T-helper 17 cell (primary cell): ENCODE results near the gene ZHX3. TPM values are rescaled to one million over a fixed set of nuclear protein-coding genes. Genes with fewer than 3 reads are reported as not detected.

ENCODE experiments used
- ATAC-seq: fragments of 150-1000 bp; cut with Tn5 transposase; 2 replicates; pipeline ENCODE4 v1.10.0; 2021; ENCODE audit warnings: mild to moderate bottlenecking, moderate library complexity
- DNase-seq, 3 donors: peaks; one replicate each; pipeline versions ENCODE4 v3.0.0 to v3.0.0-alpha.2; 2020 to 2021
- H3K9me3 ChIP-seq: one replicate; pipeline ENCODE4 v1.7.0; 2013; ENCODE audit warnings: low read length, mild to moderate bottlenecking; ENCODE audit not compliant: control insufficient read depth, poor library complexity, severe bottlenecking
- H3K27ac Mint-ChIP-seq: one replicate; pipeline ENCODE4 v1.8.0; 2022; ENCODE audit warnings: mild to moderate bottlenecking, moderate library complexity, mixed read lengths
- H3K27me3 Mint-ChIP-seq: one replicate; pipeline ENCODE4 v1.8.0; 2022; ENCODE audit warnings: mixed read lengths
- H3K36me3 Mint-ChIP-seq: one replicate; pipeline ENCODE4 v1.8.0; 2022; ENCODE audit warnings: low read depth, mixed read lengths
- H3K4me1 Mint-ChIP-seq: one replicate; pipeline ENCODE4 v1.8.0; 2022; ENCODE audit warnings: mild to moderate bottlenecking, mixed read lengths
- H3K4me3 Mint-ChIP-seq: one replicate; pipeline ENCODE4 v1.8.0; 2022; ENCODE audit warnings: mild to moderate bottlenecking, moderate library complexity, mixed read lengths
- total RNA-seq, 4 donors: library from RNA in 2 of 4; stranded (reverse) in 2 of 4; gene quantifications; one replicate each; pipeline ENCODE4 v1.2.3 and lab custom pipeline; 2022 to 2026

ZHX3 gene
- total RNA-seq, 2 donors from 2014 or later, result 4.1 to 4.9 TPM

DNA sequence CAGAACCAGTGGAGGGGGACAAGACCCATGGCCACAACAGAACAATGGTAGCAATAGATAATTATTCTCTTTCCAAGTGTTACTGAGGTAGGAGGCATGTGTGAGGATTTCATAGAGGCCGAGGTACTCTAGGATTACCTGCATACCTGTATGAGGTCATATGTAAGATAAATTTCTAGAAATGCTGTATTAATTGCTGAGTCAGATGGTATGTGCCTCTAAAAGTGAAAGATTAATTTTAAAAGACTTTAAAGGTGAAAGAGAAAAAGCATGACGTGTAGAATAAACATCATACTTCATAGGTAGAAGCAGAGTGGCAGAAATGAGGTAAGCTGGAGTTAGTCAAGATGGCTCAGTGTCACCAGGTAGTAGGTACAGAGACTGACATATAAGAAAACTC lies 51.6 kb downstream of the ZHX3 start:
- no peak for ATAC-seq
- H3K27ac Mint-ChIP-seq, result no peak overlapping the region

DNA sequence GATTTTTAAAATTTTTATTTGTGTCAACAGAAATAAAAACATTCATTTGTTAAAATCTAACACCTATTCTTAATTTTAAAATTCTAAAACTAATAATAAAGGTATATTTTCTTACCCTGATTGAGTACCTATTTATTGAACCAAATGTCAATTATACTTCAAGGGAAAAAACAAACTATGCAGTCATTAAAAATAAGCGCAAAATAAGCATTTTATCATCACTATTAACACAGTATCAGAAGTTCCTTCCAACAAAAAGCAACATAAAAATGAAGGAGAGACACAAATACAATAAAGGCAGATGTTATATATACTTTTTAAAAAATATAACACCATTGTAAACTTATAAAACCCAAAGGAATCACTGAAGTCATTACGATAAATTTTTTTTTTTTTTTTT lies 52.7 kb downstream of the ZHX3 start:
- no peaks in the 10 kb centered on the region for H3K9me3 ChIP-seq
- H3K27ac Mint-ChIP-seq, result no peak overlapping the region
- DNase-seq (no peak), ATAC-seq (no peak)
- no peaks in the 10 kb centered on the region for H3K27me3 Mint-ChIP-seq
- H3K4me3 Mint-ChIP-seq, result no peak overlapping the region
- peaks cover 4% of the 10 kb centered on the region for H3K36me3 Mint-ChIP-seq
- H3K4me1 Mint-ChIP-seq, result peaks cover 4% of the 10 kb centered on the region

More for the DNA sequence above, 51.6 kb downstream of the ZHX3 start:
- DNase-seq, result no peak
- peaks cover 2% of the 10 kb centered on the region for H3K4me1 Mint-ChIP-seq
- peaks cover 4% of the 10 kb centered on the region for H3K36me3 Mint-ChIP-seq
- H3K27me3 Mint-ChIP-seq, result no peaks in the 10 kb centered on the region
- H3K4me3 Mint-ChIP-seq, result no peak overlapping the region
- H3K9me3 ChIP-seq, result no peaks in the 10 kb centered on the region

GRCh38 chr20:41261790-41262717 lies 55.5 kb downstream of the ZHX3 start:
- Mint-ChIP-seq H3K27ac (no peak overlapping the region), H3K27me3 (no peaks in the 10 kb centered on the region), H3K4me3 (no peak overlapping the region), H3K36me3 (no peaks in the 10 kb centered on the region), H3K4me1 (peaks cover 2% of the 10 kb centered on the region)
- no peaks in the 10 kb centered on the region for H3K9me3 ChIP-seq
- DNase-seq (no peak), ATAC-seq (no peak)

GRCh38 chr20:41261260-41261659 lies 56.3 kb downstream of the ZHX3 start:
- H3K36me3 Mint-ChIP-seq, result no peaks in the 10 kb centered on the region
- H3K27me3 Mint-ChIP-seq, result no peaks in the 10 kb centered on the region
- no peak for ATAC-seq
- no peak overlapping the region for H3K4me3 Mint-ChIP-seq
- H3K27ac Mint-ChIP-seq, result no peak overlapping the region
- peaks cover 2% of the 10 kb centered on the region for H3K4me1 Mint-ChIP-seq
- H3K9me3 ChIP-seq, result no peaks in the 10 kb centered on the region
- DNase-seq, result no peak

- no peaks in the 10 kb centered on the region for H3K9me3 ChIP-seq
- Mint-ChIP-seq H3K27ac (no peak overlapping the region), H3K4me3 (no peak overlapping the region), H3K36me3 (no peaks in the 10 kb centered on the region), H3K4me1 (peaks cover 2% of the 10 kb centered on the region), H3K27me3 (no peaks in the 10 kb centered on the region)
- DNase-seq (no peak), ATAC-seq (no peak)
Observed at GRCh38 chr20:41260734-41261220, 56.8 kb downstream of the ZHX3 start.

DNA sequence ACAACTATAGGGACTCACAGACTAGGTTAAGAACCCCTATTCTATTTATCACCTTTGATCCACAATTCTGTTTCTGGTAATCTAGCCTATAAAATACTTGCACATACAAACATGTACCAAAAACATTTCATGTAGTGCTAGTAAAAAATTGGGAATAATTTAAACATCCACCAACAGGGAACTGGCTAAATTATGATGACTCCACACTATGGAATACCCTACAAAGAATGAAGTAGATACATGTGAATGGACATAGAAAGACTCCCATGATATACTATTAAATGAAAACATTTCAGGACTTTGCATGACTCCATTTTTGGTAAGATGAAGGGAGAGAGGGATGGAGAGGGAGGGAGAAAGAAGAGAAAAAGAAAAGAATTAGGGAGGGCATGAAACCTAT lies 58.2 kb downstream of the ZHX3 start:
- ATAC-seq (no peak), DNase-seq (no peak)
- Mint-ChIP-seq H3K27ac (no peak overlapping the region), H3K4me1 (peaks cover 2% of the 10 kb centered on the region), H3K4me3 (no peak overlapping the region), H3K36me3 (no peaks in the 10 kb centered on the region), H3K27me3 (no peaks in the 10 kb centered on the region)
- no peaks in the 10 kb centered on the region for H3K9me3 ChIP-seq

- Mint-ChIP-seq H3K4me3 (no peak overlapping the region), H3K27ac (no peak overlapping the region), H3K4me1 (peaks cover 4% of the 10 kb centered on the region), H3K36me3 (no peaks in the 10 kb centered on the region), H3K27me3 (no peaks in the 10 kb centered on the region)
- DNase-seq, result no peak
- H3K9me3 ChIP-seq, result no peaks in the 10 kb centered on the region
- ATAC-seq, result no peak
Observed at GRCh38 chr20:41258474-41258873, 59.1 kb downstream of the ZHX3 start.

DNA sequence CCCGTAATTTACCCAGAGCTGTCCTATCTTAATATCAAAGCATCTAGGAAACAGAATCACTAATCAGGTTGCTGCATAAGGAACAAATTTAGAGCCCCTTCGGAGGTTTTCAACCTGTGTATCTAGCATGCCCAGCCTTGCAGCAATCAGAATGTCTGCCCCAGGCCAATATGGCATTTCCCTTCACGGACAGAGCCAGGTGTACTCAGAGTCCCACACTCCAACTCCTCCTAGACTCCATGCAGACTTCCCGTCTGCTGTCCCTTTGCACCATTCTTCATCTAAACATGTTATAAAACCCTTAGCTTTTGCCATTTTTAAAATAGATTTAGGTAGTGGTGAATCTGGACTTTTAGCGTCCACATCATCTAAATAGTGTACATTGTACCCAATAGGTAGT lies 61.0 kb downstream of the ZHX3 start:
- Mint-ChIP-seq H3K4me3 (no peak overlapping the region), H3K36me3 (no peaks in the 10 kb centered on the region)
- DNase-seq, result no peak

GRCh38 chr20:41255655-41256054 lies 61.9 kb downstream of the ZHX3 start:
- Mint-ChIP-seq H3K27me3 (no peaks in the 10 kb centered on the region), H3K36me3 (no peaks in the 10 kb centered on the region), H3K4me1 (peaks cover 4% of the 10 kb centered on the region), H3K27ac (no peak overlapping the region), H3K4me3 (no peak overlapping the region)
- ATAC-seq (no peak), DNase-seq (no peak)
- H3K9me3 ChIP-seq, result no peaks in the 10 kb centered on the region

More for the DNA sequence above, 61.0 kb downstream of the ZHX3 start:
- no peak overlapping the region for H3K27ac Mint-ChIP-seq
- no peak for ATAC-seq
- no peaks in the 10 kb centered on the region for H3K9me3 ChIP-seq
- H3K4me1 Mint-ChIP-seq, result peaks cover 4% of the 10 kb centered on the region
- no peaks in the 10 kb centered on the region for H3K27me3 Mint-ChIP-seq

DNA sequence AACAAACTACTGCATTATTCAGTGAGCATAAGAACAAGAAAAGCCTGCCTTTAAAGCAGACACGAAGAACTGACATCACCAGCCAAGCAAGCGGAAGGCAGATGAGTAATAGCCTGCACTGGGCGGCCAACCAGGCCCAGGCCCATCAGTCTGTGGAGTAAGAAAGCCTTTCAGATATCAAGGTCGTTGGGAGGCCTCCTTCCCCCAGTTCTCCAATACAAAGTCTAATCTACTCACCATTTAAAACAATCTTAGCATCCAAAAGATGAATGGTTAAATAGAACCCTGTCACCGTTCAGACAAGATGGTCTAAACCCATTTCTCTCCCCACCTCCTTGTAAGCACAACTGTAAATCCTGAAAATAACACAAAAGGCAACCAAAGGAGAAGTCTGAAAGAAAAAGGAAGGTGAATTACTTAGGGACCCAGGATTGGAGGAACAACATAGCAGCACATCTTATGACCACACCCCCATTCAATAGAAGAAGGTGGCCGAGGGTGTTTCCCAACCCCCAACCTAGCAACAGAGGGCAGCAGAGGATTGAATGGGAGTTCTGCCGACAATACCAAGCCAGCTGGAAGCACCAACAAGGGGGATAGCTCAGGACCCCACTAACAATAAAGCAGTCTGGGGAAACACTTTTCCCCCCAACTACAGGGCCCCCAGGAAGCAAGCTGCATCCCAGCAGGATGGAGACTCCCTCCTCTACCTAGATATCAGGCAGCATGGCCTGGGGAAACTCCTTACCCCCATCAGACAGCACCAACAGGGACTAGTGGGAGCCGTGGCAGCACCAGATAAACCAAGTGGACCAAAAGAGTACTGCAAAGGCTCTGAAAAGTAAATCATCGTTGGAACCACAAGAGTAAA lies 67.9 kb downstream of the ZHX3 start:
- DNase-seq, result no peak
- H3K4me3 Mint-ChIP-seq, result no peak overlapping the region

DNA sequence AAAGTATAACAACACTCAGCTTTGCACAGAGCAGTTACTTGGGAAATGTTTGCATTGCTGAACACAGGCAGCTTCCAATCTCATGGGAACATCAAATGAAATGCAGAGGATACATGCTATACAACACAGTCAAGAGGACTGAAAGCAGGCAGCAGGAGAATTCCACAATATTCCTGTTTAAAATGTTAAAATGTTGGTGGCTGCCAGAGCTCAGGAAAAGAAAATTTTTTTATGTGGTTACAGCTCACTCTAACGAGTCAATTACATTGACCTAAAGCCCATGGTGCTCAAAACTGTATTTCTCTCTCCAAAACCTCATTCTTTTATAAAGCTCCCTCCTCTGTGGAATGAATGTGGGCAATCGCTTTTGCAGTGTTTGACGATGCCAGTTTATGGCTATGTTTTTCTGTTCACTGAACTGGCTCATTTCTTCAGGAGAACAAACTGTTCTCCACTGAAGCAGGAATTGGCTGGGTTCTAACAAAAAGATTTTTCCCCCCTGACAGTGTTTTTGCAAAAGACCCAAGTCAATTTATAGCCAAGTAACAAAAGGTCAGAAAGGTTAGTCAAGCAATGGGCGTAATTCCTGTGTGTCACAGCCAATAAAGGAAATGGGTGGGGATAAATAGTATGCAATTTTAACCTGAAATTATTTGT lies 69.0 kb downstream of the ZHX3 start:
- no peaks in the 10 kb centered on the region for H3K36me3 Mint-ChIP-seq
- H3K4me3 Mint-ChIP-seq, result no peak overlapping the region
- H3K9me3 ChIP-seq, result no peaks in the 10 kb centered on the region
- ATAC-seq, result no peak
- H3K27ac Mint-ChIP-seq, result peak overlapping the region; percentile 9
- DNase-seq, result no peak
- peaks cover 14% of the 10 kb centered on the region for H3K4me1 Mint-ChIP-seq
- H3K27me3 Mint-ChIP-seq, result no peaks in the 10 kb centered on the region

More for the DNA sequence above, 67.9 kb downstream of the ZHX3 start:
- H3K27me3 Mint-ChIP-seq, result no peaks in the 10 kb centered on the region
- ATAC-seq, result no peak
- H3K9me3 ChIP-seq, result no peaks in the 10 kb centered on the region
- no peaks in the 10 kb centered on the region for H3K36me3 Mint-ChIP-seq
- H3K27ac Mint-ChIP-seq, result no peak overlapping the region
- peaks cover 16% of the 10 kb centered on the region for H3K4me1 Mint-ChIP-seq

- Mint-ChIP-seq H3K4me3 (no peak overlapping the region), H3K27me3 (no peaks in the 10 kb centered on the region), H3K27ac (no peak overlapping the region), H3K36me3 (no peaks in the 10 kb centered on the region), H3K4me1 (peaks cover 14% of the 10 kb centered on the region)
- no peak for DNase-seq
- no peak for ATAC-seq
- H3K9me3 ChIP-seq, result no peaks in the 10 kb centered on the region
Observed at GRCh38 chr20:41247523-41248367, 69.8 kb downstream of the ZHX3 start.
